Breast epithelium (tissue), 3 donors: Measurements from ENCODE around the gene SULT1A1.
"Not testable (repeated sequence)": the region's sequence is repeated elsewhere in the genome, so short reads cannot be mapped to it uniquely, and the experiment has no call there.

Source experiments
- POLR2A ChIP-seq: fragments of 450-650 bp; IDR thresholded peaks from one replicate; pipeline ENCODE4 v1.6.1; 2016; ENCODE audit warnings: antibody characterized with exemption, mild to moderate bottlenecking, moderate library complexity
- TF ChIP-seq, protein P1 (sequence below), 3 donors: fragments of 450-650 bp; IDR thresholded peaks; one replicate each; pipeline ENCODE4 v1.5.1; 2016 to 2017; ENCODE audit warnings: antibody characterized with exemption in 3 of 3, mild to moderate bottlenecking in 3 of 3, moderate library complexity in 3 of 3

DNA sequence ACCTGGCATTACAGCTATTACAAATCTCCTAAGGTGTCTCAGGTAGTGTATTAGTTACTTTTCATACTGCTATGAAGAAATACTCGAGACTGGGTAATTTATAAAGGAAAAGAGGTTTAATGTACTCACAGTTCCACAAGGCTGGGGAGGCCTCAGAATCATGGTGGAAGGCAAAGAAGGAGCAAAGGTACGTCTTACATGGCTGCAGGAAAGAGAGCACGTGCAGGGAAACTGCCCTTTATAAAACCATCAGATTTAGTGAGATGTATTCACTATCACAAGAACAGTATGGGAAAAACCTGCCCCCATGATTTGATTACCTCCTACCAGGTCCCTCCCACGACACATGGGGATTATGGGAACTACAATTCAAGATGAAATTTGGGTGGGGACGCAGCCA, 21.1 kb upstream of the SULT1A1 start:
- TF ChIP-seq, protein P1, sequence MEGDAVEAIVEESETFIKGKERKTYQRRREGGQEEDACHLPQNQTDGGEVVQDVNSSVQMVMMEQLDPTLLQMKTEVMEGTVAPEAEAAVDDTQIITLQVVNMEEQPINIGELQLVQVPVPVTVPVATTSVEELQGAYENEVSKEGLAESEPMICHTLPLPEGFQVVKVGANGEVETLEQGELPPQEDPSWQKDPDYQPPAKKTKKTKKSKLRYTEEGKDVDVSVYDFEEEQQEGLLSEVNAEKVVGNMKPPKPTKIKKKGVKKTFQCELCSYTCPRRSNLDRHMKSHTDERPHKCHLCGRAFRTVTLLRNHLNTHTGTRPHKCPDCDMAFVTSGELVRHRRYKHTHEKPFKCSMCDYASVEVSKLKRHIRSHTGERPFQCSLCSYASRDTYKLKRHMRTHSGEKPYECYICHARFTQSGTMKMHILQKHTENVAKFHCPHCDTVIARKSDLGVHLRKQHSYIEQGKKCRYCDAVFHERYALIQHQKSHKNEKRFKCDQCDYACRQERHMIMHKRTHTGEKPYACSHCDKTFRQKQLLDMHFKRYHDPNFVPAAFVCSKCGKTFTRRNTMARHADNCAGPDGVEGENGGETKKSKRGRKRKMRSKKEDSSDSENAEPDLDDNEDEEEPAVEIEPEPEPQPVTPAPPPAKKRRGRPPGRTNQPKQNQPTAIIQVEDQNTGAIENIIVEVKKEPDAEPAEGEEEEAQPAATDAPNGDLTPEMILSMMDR (IDR thresholded peaks at IDR 0.05) = not testable (repeated sequence)
- TF ChIP-seq POLR2A = not testable (repeated sequence)
